CD8-positive, alpha-beta memory T cell (primary cell): ENCODE data around the gene MAP2K6. TPM values are rescaled to one million over a fixed set of nuclear protein-coding genes. Genes with fewer than 3 reads are reported as not detected.

Experiments
- CTCF ChIA-PET: fragments of 350-600 bp; sonication (Branson Sonifier 250); formaldehyde crosslinking; loops from one replicate; lab custom pipeline; 2021; ENCODE audit warnings: antibody characterized with exemption; lab: Charles Lee
- POLR2A ChIA-PET: fragments of 350-600 bp; sonication (Branson Sonifier 250); formaldehyde crosslinking; loops from one replicate; lab custom pipeline; 2021; ENCODE audit warnings: antibody characterized with exemption; lab: Charles Lee
- DNase-seq, 5 donors: peaks; one replicate each; pipeline versions ENCODE4 v3.0.0 to v3.0.0-alpha.2; 2020 to 2022; ENCODE audit warnings: mixed read lengths in 1 of 5
- H3K27ac ChIP-seq: one replicate; pipeline ENCODE4 v1.7.0; 2013; ENCODE audit warnings: low read depth, mild to moderate bottlenecking, low read length, moderate library complexity
- H3K27me3 ChIP-seq: 2 replicates; pipeline ENCODE4 v1.7.0; 2013; ENCODE audit warnings: low read length, mild to moderate bottlenecking; ENCODE audit not compliant: insufficient read depth, poor library complexity, severe bottlenecking
- H3K36me3 ChIP-seq: 2 replicates; pipeline ENCODE4 v1.7.0; 2013; ENCODE audit warnings: mild to moderate bottlenecking, low read length, moderate library complexity; ENCODE audit not compliant: insufficient read depth
- H3K4me1 ChIP-seq: 2 replicates; pipeline ENCODE4 v1.7.0; 2013; ENCODE audit warnings: mild to moderate bottlenecking, low read length, moderate library complexity; ENCODE audit not compliant: insufficient read depth
- H3K4me3 ChIP-seq: 2 replicates; pipeline ENCODE4 v1.7.0; 2013; ENCODE audit warnings: mild to moderate bottlenecking, low read length
- H3K9me3 ChIP-seq: 2 replicates; pipeline ENCODE4 v1.7.0; 2013; ENCODE audit warnings: mild to moderate bottlenecking, low read length
- H3K27ac Mint-ChIP-seq, 8 donors: one replicate each; pipeline ENCODE4 v1.8.0; 2020 to 2021; ENCODE audit warnings: mixed read lengths in 8 of 8, mild to moderate bottlenecking in 6 of 8, inconsistent platforms in 3 of 8, moderate library complexity in 3 of 8
- H3K27me3 Mint-ChIP-seq, 2 donors: one replicate each; pipeline ENCODE4 v1.8.0; 2020 to 2021; ENCODE audit warnings: mixed read lengths in 2 of 2, mild to moderate bottlenecking in 1 of 2, moderate library complexity in 1 of 2
- H3K36me3 Mint-ChIP-seq, 3 donors: one replicate each; pipeline ENCODE4 v1.8.0; 2020 to 2021; ENCODE audit warnings: mixed read lengths in 3 of 3, inconsistent platforms in 1 of 3, mild to moderate bottlenecking in 1 of 3
- H3K4me1 Mint-ChIP-seq, 3 donors: one replicate each; pipeline ENCODE4 v1.8.0; 2020 to 2021; ENCODE audit warnings: mixed read lengths in 3 of 3, inconsistent platforms in 1 of 3, mild to moderate bottlenecking in 1 of 3
- H3K4me3 Mint-ChIP-seq, 7 donors: one replicate each; pipeline ENCODE4 v1.8.0; 2020 to 2021; ENCODE audit warnings: mixed read lengths in 7 of 7, mild to moderate bottlenecking in 6 of 7, moderate library complexity in 4 of 7, inconsistent platforms in 2 of 7
- H3K9me3 Mint-ChIP-seq, 5 donors: one replicate each; pipeline ENCODE4 v1.8.0; 2020 to 2022; ENCODE audit warnings: mixed read lengths in 5 of 5, mild to moderate bottlenecking in 3 of 5, moderate library complexity in 2 of 5, inconsistent platforms in 1 of 5
- polyA plus RNA-seq: library from polyadenylated mRNA; unstranded; fragments of 300-500 nt; fragmentation: Illumina TruSeq; gene quantifications from one replicate; pipeline ENCODE4 v1.2.3, GENCODE V29; 2021
- total RNA-seq, 2 experiments: library from RNA; stranded (reverse); gene quantifications; one replicate each; pipeline ENCODE4 v1.2.3, GENCODE V29; 2021

MAP2K6 gene
- total and polyA plus RNA-seq, 3 experiments from 2014 or later: 1.9 to 18.7 (median 2.5) TPM

- POLR2A ChIA-PET: no interaction called here
- H3K27me3 Mint-ChIP-seq: no peaks in the 10 kb centered on the region
- CTCF ChIA-PET: no interaction called here
- Histone ChIP-seq H3K4me1 (no peaks in the 10 kb centered on the region), H3K27ac (no peak overlapping the region), H3K36me3 (no peaks in the 10 kb centered on the region), H3K4me3 (no peak overlapping the region), H3K27me3 (no peaks in the 10 kb centered on the region), H3K9me3 (no peaks in the 10 kb centered on the region)
- no peak overlapping the region for H3K4me3 Mint-ChIP-seq
- DNase-seq: no peak
- H3K27ac Mint-ChIP-seq: peak overlapping the region in 2 of 8 donors; percentile 3 to 12
- no peaks in the 10 kb centered on the region for H3K4me1 Mint-ChIP-seq
- peaks cover 0 to 2% (median 0%) of the 10 kb centered on the region in 5 donors for H3K9me3 Mint-ChIP-seq
- H3K36me3 Mint-ChIP-seq: peaks cover 12 to 48% (median 42%) of the 10 kb centered on the region in 3 donors
Measured at GRCh38 chr17:69547947-69548346, 133.4 kb downstream of the MAP2K6 start.

- peaks cover 13 to 35% (median 32%) of the 10 kb centered on the region in 3 donors for H3K36me3 Mint-ChIP-seq
- CTCF ChIA-PET: no interaction called here
- POLR2A ChIA-PET: no interaction called here
Measured at GRCh38 chr17:69551212-69552010, 136.9 kb downstream of the MAP2K6 start.

DNA sequence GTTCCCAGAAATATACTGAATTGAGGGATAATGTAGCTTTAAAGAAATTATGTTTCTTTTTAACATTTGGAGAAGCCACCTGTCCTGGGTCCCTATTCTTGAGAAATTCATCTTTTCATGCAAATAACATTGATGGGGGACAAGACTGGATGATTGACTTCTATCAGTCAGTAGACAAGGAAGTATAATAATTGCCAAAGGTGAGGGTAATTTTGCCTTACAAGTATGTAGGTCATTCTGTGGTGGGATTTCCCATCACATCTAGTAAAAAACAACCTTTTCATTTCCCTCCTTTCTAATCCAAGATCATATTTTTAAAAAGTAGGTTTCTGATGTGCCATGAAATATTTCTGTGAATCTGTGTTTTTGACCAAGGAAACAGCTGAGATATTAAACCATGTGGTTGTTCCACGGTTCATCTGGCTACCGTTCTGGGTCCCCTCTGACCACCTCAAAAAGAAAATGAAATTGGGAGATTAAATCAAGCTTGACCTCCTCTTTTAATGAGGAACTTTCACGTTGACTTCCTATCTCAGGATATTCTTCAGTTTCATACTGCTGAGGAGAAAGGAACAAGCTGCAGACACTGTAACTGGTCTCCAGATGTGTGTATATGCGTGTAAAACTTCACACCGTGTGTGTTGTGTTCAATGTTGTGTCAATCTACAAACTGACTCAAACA is 138.6 kb downstream of the MAP2K6 start:
- ChIA-PET CTCF (no interaction called here), POLR2A (no interaction called here)
- Histone ChIP-seq H3K9me3 (no peaks in the 10 kb centered on the region), H3K4me1 (no peaks in the 10 kb centered on the region), H3K4me3 (no peak overlapping the region), H3K36me3 (no peaks in the 10 kb centered on the region), H3K27me3 (no peaks in the 10 kb centered on the region), H3K27ac (no peak overlapping the region)
- no peaks in the 10 kb centered on the region for H3K27me3 Mint-ChIP-seq
- H3K36me3 Mint-ChIP-seq: peaks cover 10 to 26% (median 22%) of the 10 kb centered on the region in 3 donors
- H3K4me3 Mint-ChIP-seq: no peak overlapping the region
- DNase-seq: no peak
- peaks cover 0 to 7% (median 0%) of the 10 kb centered on the region in 5 donors for H3K9me3 Mint-ChIP-seq
- H3K4me1 Mint-ChIP-seq: no peaks in the 10 kb centered on the region
- no peak overlapping the region for H3K27ac Mint-ChIP-seq

More at GRCh38 chr17:69551212-69552010, 136.9 kb downstream of the MAP2K6 start:
- DNase-seq: no peak
- H3K27ac ChIP-seq: no peak overlapping the region
- no peaks in the 10 kb centered on the region for H3K27me3 ChIP-seq
- H3K4me3 ChIP-seq: no peak overlapping the region
- no peaks in the 10 kb centered on the region for H3K9me3 ChIP-seq
- no peaks in the 10 kb centered on the region for H3K27me3 Mint-ChIP-seq
- H3K4me1 Mint-ChIP-seq: no peaks in the 10 kb centered on the region
- H3K4me3 Mint-ChIP-seq: no peak overlapping the region
- no peaks in the 10 kb centered on the region for H3K4me1 ChIP-seq
- no peaks in the 10 kb centered on the region for H3K36me3 ChIP-seq
- H3K27ac Mint-ChIP-seq: peak overlapping the region in 1 of 8 donors; percentile 57
- peaks cover 0 to 7% (median 0%) of the 10 kb centered on the region in 5 donors for H3K9me3 Mint-ChIP-seq

DNA sequence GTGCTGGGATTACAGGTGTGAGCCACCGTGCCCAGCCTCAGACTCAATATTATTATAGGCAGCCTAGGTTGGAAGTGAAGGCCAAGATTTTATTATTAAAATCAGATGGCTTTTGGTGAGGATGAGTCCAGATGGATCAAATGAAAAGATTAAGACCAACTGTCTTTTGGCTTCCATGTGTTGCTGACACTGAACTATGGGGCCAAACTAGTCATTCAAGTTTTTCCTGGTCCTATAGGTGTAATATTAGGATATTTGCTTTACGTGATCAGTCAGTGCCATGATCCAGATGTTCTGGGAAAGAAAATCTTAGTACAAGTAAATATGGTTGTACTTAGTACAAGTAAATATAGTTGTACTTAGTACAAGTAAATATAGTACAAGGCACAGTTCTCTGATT is 140.6 kb downstream of the MAP2K6 start:
- Mint-ChIP-seq H3K27ac (no peak overlapping the region), H3K4me3 (no peak overlapping the region), H3K36me3 (peaks cover 10 to 21% (median 19%) of the 10 kb centered on the region in 3 donors), H3K27me3 (no peaks in the 10 kb centered on the region), H3K9me3 (peaks cover 0 to 7% (median 0%) of the 10 kb centered on the region in 5 donors), H3K4me1 (no peaks in the 10 kb centered on the region)
- H3K27ac ChIP-seq: no peak overlapping the region
- H3K36me3 ChIP-seq: no peaks in the 10 kb centered on the region
- H3K27me3 ChIP-seq: no peaks in the 10 kb centered on the region
- H3K4me3 ChIP-seq: no peak overlapping the region
- ChIA-PET CTCF (no interaction called here), POLR2A (no interaction called here)
- no peak for DNase-seq
- no peaks in the 10 kb centered on the region for H3K9me3 ChIP-seq
- no peaks in the 10 kb centered on the region for H3K4me1 ChIP-seq

DNA sequence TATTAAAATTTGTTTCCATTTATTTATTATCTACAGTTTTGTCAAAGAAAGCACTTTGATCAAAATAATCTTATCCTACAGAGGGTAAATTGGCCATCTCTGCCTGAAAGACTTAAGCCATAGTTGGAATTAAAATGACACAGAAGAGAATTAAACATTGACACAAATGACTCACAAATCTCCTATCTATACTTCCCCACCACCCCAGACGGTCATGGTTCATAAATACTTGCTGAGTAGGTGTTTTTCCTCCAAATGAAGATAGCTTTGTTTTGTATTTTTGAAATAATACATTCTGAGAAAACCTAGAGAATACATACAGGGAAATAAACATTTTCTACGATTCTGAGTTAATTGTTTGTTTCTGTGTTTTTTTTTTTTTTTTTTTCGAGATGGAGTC is 142.8 kb downstream of the MAP2K6 start:
- Histone ChIP-seq H3K27ac (no peak overlapping the region), H3K4me3 (no peak overlapping the region), H3K36me3 (no peaks in the 10 kb centered on the region), H3K9me3 (no peaks in the 10 kb centered on the region), H3K27me3 (no peaks in the 10 kb centered on the region), H3K4me1 (no peaks in the 10 kb centered on the region)
- Mint-ChIP-seq H3K27ac (no peak overlapping the region), H3K4me1 (no peaks in the 10 kb centered on the region), H3K4me3 (no peak overlapping the region), H3K27me3 (no peaks in the 10 kb centered on the region), H3K9me3 (peaks cover 0 to 7% (median 0%) of the 10 kb centered on the region in 5 donors), H3K36me3 (peaks cover 7 to 12% (median 11%) of the 10 kb centered on the region in 3 donors)
- ChIA-PET POLR2A (no interaction called here), CTCF (no interaction called here)
- no peak for DNase-seq

DNA sequence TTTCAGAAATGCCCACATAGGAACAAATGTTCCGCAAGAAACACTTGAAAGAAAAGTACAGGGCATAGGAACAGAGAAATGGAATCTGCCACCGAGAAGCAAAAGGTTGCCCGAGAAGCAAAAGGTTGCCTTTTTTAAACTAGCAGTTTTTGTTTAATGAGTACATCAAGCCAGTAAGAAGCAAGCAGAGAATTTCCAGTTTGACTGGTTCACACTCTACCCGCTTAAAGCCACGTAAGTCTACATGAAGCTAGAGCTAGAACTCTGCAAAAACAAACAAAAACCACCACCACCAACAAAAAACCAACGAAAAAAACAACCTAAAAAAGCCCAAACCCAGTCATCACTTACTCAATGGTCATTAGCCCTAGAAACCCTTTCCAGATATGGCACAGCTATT is 144.3 kb downstream of the MAP2K6 start:
- Mint-ChIP-seq H3K9me3 (no peaks in the 10 kb centered on the region), H3K27me3 (no peaks in the 10 kb centered on the region), H3K27ac (no peak overlapping the region), H3K4me3 (no peak overlapping the region), H3K36me3 (peaks cover 0 to 2% (median under 1%) of the 10 kb centered on the region in 3 donors), H3K4me1 (no peaks in the 10 kb centered on the region)
- Histone ChIP-seq H3K27me3 (no peaks in the 10 kb centered on the region), H3K9me3 (no peaks in the 10 kb centered on the region), H3K4me3 (no peak overlapping the region), H3K27ac (no peak overlapping the region), H3K36me3 (no peaks in the 10 kb centered on the region), H3K4me1 (no peaks in the 10 kb centered on the region)
- DNase-seq: no peak
- CTCF ChIA-PET: interaction anchor here (1.6 kb wide), 1 partner anchor 10 kb away, joined by 7 read pairs; no protein-coding TSS in a partner anchor
- POLR2A ChIA-PET: no interaction called here

- DNase-seq: no peak
- no peak overlapping the region for H3K4me3 ChIP-seq
- H3K27ac ChIP-seq: no peak overlapping the region
- Mint-ChIP-seq H3K4me3 (no peak overlapping the region), H3K36me3 (peaks cover 0 to 1% (median 0%) of the 10 kb centered on the region in 3 donors), H3K27me3 (no peaks in the 10 kb centered on the region), H3K4me1 (no peaks in the 10 kb centered on the region), H3K27ac (no peak overlapping the region), H3K9me3 (no peaks in the 10 kb centered on the region)
- no peaks in the 10 kb centered on the region for H3K4me1 ChIP-seq
- ChIA-PET CTCF (interaction anchor here (1.4 kb wide), 1 partner anchor 10 kb away, joined by 4 read pairs; no protein-coding TSS in a partner anchor), POLR2A (no interaction called here)
- H3K36me3 ChIP-seq: no peaks in the 10 kb centered on the region
- no peaks in the 10 kb centered on the region for H3K27me3 ChIP-seq
- no peaks in the 10 kb centered on the region for H3K9me3 ChIP-seq
Measured at GRCh38 chr17:69560987-69561441, 146.5 kb downstream of the MAP2K6 start.

DNA sequence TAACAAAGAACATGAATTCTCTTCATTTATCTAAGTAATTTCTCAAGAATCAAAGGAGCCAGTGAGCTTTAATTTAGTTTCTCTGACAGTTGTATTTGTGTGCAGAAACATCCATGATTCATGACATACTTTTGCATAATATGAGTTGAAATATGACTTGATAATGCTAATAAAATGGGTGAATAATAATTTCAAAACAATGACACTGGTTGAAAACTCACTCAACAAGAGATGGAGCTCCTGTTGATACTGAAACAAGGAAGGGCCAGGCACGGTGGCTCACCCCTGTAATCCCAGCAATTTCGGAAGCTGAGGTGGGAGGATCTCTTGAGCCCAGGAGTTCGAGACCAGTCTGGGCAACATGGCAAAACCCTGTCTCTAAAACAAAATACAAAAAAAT is 147.0 kb downstream of the MAP2K6 start:
- Mint-ChIP-seq H3K27ac (peak overlapping the region in 1 of 8 donors; percentile 4), H3K9me3 (no peaks in the 10 kb centered on the region), H3K4me1 (no peaks in the 10 kb centered on the region), H3K36me3 (peaks cover 0 to 1% (median 0%) of the 10 kb centered on the region in 3 donors), H3K4me3 (no peak overlapping the region), H3K27me3 (no peaks in the 10 kb centered on the region)
- POLR2A ChIA-PET: no interaction called here
- Histone ChIP-seq H3K36me3 (no peaks in the 10 kb centered on the region), H3K27me3 (no peaks in the 10 kb centered on the region), H3K27ac (no peak overlapping the region), H3K9me3 (no peaks in the 10 kb centered on the region), H3K4me3 (no peak overlapping the region), H3K4me1 (no peaks in the 10 kb centered on the region)
- CTCF ChIA-PET: interaction anchor here (1.4 kb wide), 1 partner anchor 9 kb away, joined by 4 read pairs; no protein-coding TSS in a partner anchor
- no peak for DNase-seq
